Activated T-cell treated with anti-CD3 and anti-CD28 coated beads for 4 hours (primary cell): ENCODE results near the gene NR6A1.
"Not testable (repeated sequence)": the region's sequence is repeated elsewhere in the genome, so short reads cannot be mapped to it uniquely, and the experiment has no call there.

Experiments used
- DNase-seq: peaks from one replicate; pipeline ENCODE4 v3.0.0-alpha.2; 2020

NR6A1 gene

GRCh38 chr9:124757616-124758015 lies 13.5 kb downstream of the NR6A1 start:
- no peak for DNase-seq

- DNase-seq, result no peak
Measured at GRCh38 chr9:124756011-124756410, 15.1 kb downstream of the NR6A1 start.

GRCh38 chr9:124755061-124755460 lies 16.1 kb downstream of the NR6A1 start:
- DNase-seq, result no peak

- DNase-seq, result no peak
Measured at GRCh38 chr9:124754289-124754688, 16.8 kb downstream of the NR6A1 start.

GRCh38 chr9:124752967-124753366 lies 18.1 kb downstream of the NR6A1 start:
- DNase-seq, result no peak

GRCh38 chr9:124749781-124750180 lies 21.3 kb downstream of the NR6A1 start:
- DNase-seq, result no peak

- DNase-seq, result no peak
Measured at GRCh38 chr9:124749284-124749683, 21.8 kb downstream of the NR6A1 start.

GRCh38 chr9:124747065-124747464 lies 24.0 kb downstream of the NR6A1 start:
- DNase-seq, result no peak

- no peak for DNase-seq
Measured at GRCh38 chr9:124743686-124744348, 27.3 kb downstream of the NR6A1 start.

- DNase-seq, result no peak
Measured at GRCh38 chr9:124742940-124743339, 28.2 kb downstream of the NR6A1 start.

- no peak for DNase-seq
Measured at GRCh38 chr9:124741662-124742061, 29.4 kb downstream of the NR6A1 start.

GRCh38 chr9:124741149-124741548 lies 30.0 kb downstream of the NR6A1 start:
- DNase-seq, result no peak

GRCh38 chr9:124739360-124739759 lies 31.8 kb downstream of the NR6A1 start:
- no peak for DNase-seq

GRCh38 chr9:124738075-124738474 lies 33.0 kb downstream of the NR6A1 start:
- not testable (repeated sequence) for DNase-seq

- DNase-seq, result no peak
Measured at GRCh38 chr9:124735121-124735520, 36.0 kb downstream of the NR6A1 start.

- not testable (repeated sequence) for DNase-seq
Measured at GRCh38 chr9:124734741-124735083, 36.4 kb downstream of the NR6A1 start.

- DNase-seq, result no peak
Measured at GRCh38 chr9:124733964-124734740, 37.0 kb downstream of the NR6A1 start.

GRCh38 chr9:124730772-124731171 lies 40.3 kb downstream of the NR6A1 start:
- DNase-seq, result no peak

- DNase-seq, result no peak
Measured at GRCh38 chr9:124726886-124727285, 44.2 kb downstream of the NR6A1 start.

- DNase-seq, result no peak
Measured at GRCh38 chr9:124725068-124725452, 46.1 kb downstream of the NR6A1 start.

GRCh38 chr9:124724415-124725067 lies 46.6 kb downstream of the NR6A1 start:
- DNase-seq, result no peak

- DNase-seq, result no peak
Measured at GRCh38 chr9:124723352-124723751, 47.8 kb downstream of the NR6A1 start.

GRCh38 chr9:124721109-124721906 lies 49.8 kb downstream of the NR6A1 start:
- no peak for DNase-seq
